Subcutaneous abdominal adipose tissue (tissue), 5 donors: Measurements from ENCODE around the gene PHAF1.

Experiments used
- H3K27ac ChIP-seq: one replicate; pipeline ENCODE4 v1.7.0; 2013; ENCODE audit warnings: low read depth, mild to moderate bottlenecking, inconsistent platforms, low read length, moderate library complexity
- H3K27me3 ChIP-seq, 5 donors: one replicate each; pipeline ENCODE4 v1.7.0; 2013; ENCODE audit warnings: low read length in 5 of 5, inconsistent platforms in 1 of 5; ENCODE audit not compliant: control insufficient read depth in 5 of 5, insufficient read depth in 4 of 5
- H3K36me3 ChIP-seq, 5 donors: one replicate each; pipeline ENCODE4 v1.7.0; 2013; ENCODE audit warnings: low read length in 5 of 5; ENCODE audit not compliant: control insufficient read depth in 5 of 5, insufficient read depth in 5 of 5
- H3K4me1 ChIP-seq, 5 donors: one replicate each; pipeline ENCODE4 v1.7.0; 2013; ENCODE audit warnings: low read length in 5 of 5, mild to moderate bottlenecking in 3 of 5, moderate library complexity in 1 of 5; ENCODE audit not compliant: control insufficient read depth in 5 of 5, insufficient read depth in 5 of 5
- H3K4me3 ChIP-seq, 5 donors: one replicate each; pipeline ENCODE4 v1.7.0; 2013; ENCODE audit warnings: low read length in 5 of 5, low read depth in 1 of 5
- H3K9ac ChIP-seq, 5 donors: one replicate each; pipeline ENCODE4 v1.7.0; 2013; ENCODE audit warnings: low read length in 5 of 5, mild to moderate bottlenecking in 4 of 5, moderate library complexity in 3 of 5
- H3K9me3 ChIP-seq, 5 donors: one replicate each; pipeline ENCODE4 v1.7.0; 2013; ENCODE audit warnings: low read length in 5 of 5; ENCODE audit not compliant: control insufficient read depth in 5 of 5
- donor health status: healthy.
- donor health status: healthy.
- donor health status: healthy.
- donor health status: healthy.
- donor health status: healthy.

Gene PHAF1

GRCh38 chr16:67158637-67159600 is 49.2 kb downstream of the PHAF1 start:
- H3K27me3 ChIP-seq, result peaks cover 0 to 14% (median 0%) of the 10 kb centered on the region in 5 donors
- peak overlapping the region; percentile 59 to 94 (median 89) for H3K4me3 ChIP-seq
- peaks cover 0 to 3% (median 0%) of the 10 kb centered on the region in 5 donors for H3K36me3 ChIP-seq
- no peaks in the 10 kb centered on the region for H3K9me3 ChIP-seq
- H3K27ac ChIP-seq, result no peak overlapping the region
- peak overlapping the region; percentile 56 to 88 (median 83) for H3K9ac ChIP-seq
- peaks cover 0 to 63% (median 47%) of the 10 kb centered on the region in 5 donors for H3K4me1 ChIP-seq

GRCh38 chr16:67161595-67162058 is 51.9 kb downstream of the PHAF1 start:
- H3K27me3 ChIP-seq, result peaks cover 0 to 19% (median 5%) of the 10 kb centered on the region in 5 donors
- no peak overlapping the region for H3K9ac ChIP-seq
- peak overlapping the region in 3 of 5 donors; percentile 21 to 89 (median 50) for H3K4me3 ChIP-seq
- H3K27ac ChIP-seq, result no peak overlapping the region
- H3K9me3 ChIP-seq, result no peaks in the 10 kb centered on the region
- H3K36me3 ChIP-seq, result no peaks in the 10 kb centered on the region
- peaks cover 0 to 77% (median 62%) of the 10 kb centered on the region in 5 donors for H3K4me1 ChIP-seq

- H3K4me1 ChIP-seq, result peaks cover 0 to 77% (median 62%) of the 10 kb centered on the region in 5 donors
- H3K36me3 ChIP-seq, result peaks cover 0 to 8% (median 0%) of the 10 kb centered on the region in 5 donors
- H3K4me3 ChIP-seq, result peak overlapping the region in 3 of 5 donors; percentile 36 to 70 (median 66)
- H3K27me3 ChIP-seq, result peaks cover 0 to 19% (median 5%) of the 10 kb centered on the region in 5 donors
- no peak overlapping the region for H3K9ac ChIP-seq
- H3K27ac ChIP-seq, result no peak overlapping the region
- H3K9me3 ChIP-seq, result no peaks in the 10 kb centered on the region
Observed at GRCh38 chr16:67162506-67163163, 52.9 kb downstream of the PHAF1 start.

GRCh38 chr16:67163164-67163998 is 53.6 kb downstream of the PHAF1 start:
- H3K27me3 ChIP-seq, result peaks cover 0 to 19% (median 5%) of the 10 kb centered on the region in 5 donors
- no peaks in the 10 kb centered on the region for H3K9me3 ChIP-seq
- H3K27ac ChIP-seq, result no peak overlapping the region
- peak overlapping the region in 4 of 5 donors; percentile 36 to 70 (median 58) for H3K4me3 ChIP-seq
- H3K4me1 ChIP-seq, result peaks cover 0 to 76% (median 62%) of the 10 kb centered on the region in 5 donors
- peaks cover 0 to 10% (median 0%) of the 10 kb centered on the region in 5 donors for H3K36me3 ChIP-seq
- H3K9ac ChIP-seq, result no peak overlapping the region

- Histone ChIP-seq H3K36me3 (peaks cover 0 to 10% (median 0%) of the 10 kb centered on the region in 5 donors), H3K9me3 (no peaks in the 10 kb centered on the region), H3K4me3 (peak overlapping the region in 4 of 5 donors; percentile 47 to 70 (median 58)), H3K27me3 (peaks cover 0 to 19% (median 5%) of the 10 kb centered on the region in 5 donors), H3K27ac (no peak overlapping the region), H3K9ac (no peak overlapping the region), H3K4me1 (peaks cover 0 to 72% (median 58%) of the 10 kb centered on the region in 5 donors)
Observed at GRCh38 chr16:67163999-67164558, 54.3 kb downstream of the PHAF1 start.

- Histone ChIP-seq H3K9ac (peak within 1 kb of the TSS in 3 of 5 donors; percentile 30 to 66 (median 64)), H3K27ac (no peak within 1 kb of the TSS), H3K4me3 (peak within 1 kb of the TSS; percentile 47 to 70 (median 61)), H3K27me3 (peaks cover 0 to 19% (median 5%) of the 10 kb centered on the region in 5 donors), H3K9me3 (no peaks in the 10 kb centered on the region), H3K4me1 (peaks cover 0 to 72% (median 59%) of the 10 kb centered on the region in 5 donors), H3K36me3 (peaks cover 0 to 10% (median 0%) of the 10 kb centered on the region in 5 donors)
Observed at GRCh38 chr16:67164599-67165061, 54.9 kb downstream of the PHAF1 start, which contains the start of gene HSF4. HSF4 (plus strand) TSS chr16:67164745; CDS start chr16:67164812, 67 bp downstream.

- H3K27ac ChIP-seq, result no peak overlapping the region
Observed at GRCh38 chr16:67165121-67166078, 55.7 kb downstream of the PHAF1 start.

GRCh38 chr16:67166110-67166547 is 56.4 kb downstream of the PHAF1 start:
- no peak overlapping the region for H3K27ac ChIP-seq
- no peak overlapping the region for H3K4me3 ChIP-seq
- H3K9ac ChIP-seq, result no peak overlapping the region
- peaks cover 0 to 71% (median 58%) of the 10 kb centered on the region in 5 donors for H3K4me1 ChIP-seq
- peaks cover 0 to 10% (median 0%) of the 10 kb centered on the region in 5 donors for H3K36me3 ChIP-seq
- peaks cover 0 to 19% (median 5%) of the 10 kb centered on the region in 5 donors for H3K27me3 ChIP-seq
- H3K9me3 ChIP-seq, result no peaks in the 10 kb centered on the region

More at GRCh38 chr16:67165121-67166078, 55.7 kb downstream of the PHAF1 start:
- Histone ChIP-seq H3K36me3 (peaks cover 0 to 10% (median 0%) of the 10 kb centered on the region in 5 donors), H3K4me3 (peak overlapping the region; percentile 44 to 66 (median 59)), H3K27me3 (peaks cover 0 to 19% (median 5%) of the 10 kb centered on the region in 5 donors), H3K9me3 (no peaks in the 10 kb centered on the region), H3K9ac (peak overlapping the region in 3 of 5 donors; percentile 30 to 66 (median 64)), H3K4me1 (peaks cover 0 to 73% (median 59%) of the 10 kb centered on the region in 5 donors)
